GM19043 (cell line): ENCODE measurements around the gene MAD1L1.
"Not testable (repeated sequence)": the region's sequence is repeated elsewhere in the genome, so short reads cannot be mapped to it uniquely, and the experiment has no call there.

ENCODE experiments used
- ATAC-seq: cut with Tn5 transposase; IDR thresholded peaks from one replicate; pipeline ENCODE4 v1.9.1; 2021; ENCODE audit warnings: low read depth; ENCODE audit not compliant: unreplicated experiment

Gene MAD1L1

DNA sequence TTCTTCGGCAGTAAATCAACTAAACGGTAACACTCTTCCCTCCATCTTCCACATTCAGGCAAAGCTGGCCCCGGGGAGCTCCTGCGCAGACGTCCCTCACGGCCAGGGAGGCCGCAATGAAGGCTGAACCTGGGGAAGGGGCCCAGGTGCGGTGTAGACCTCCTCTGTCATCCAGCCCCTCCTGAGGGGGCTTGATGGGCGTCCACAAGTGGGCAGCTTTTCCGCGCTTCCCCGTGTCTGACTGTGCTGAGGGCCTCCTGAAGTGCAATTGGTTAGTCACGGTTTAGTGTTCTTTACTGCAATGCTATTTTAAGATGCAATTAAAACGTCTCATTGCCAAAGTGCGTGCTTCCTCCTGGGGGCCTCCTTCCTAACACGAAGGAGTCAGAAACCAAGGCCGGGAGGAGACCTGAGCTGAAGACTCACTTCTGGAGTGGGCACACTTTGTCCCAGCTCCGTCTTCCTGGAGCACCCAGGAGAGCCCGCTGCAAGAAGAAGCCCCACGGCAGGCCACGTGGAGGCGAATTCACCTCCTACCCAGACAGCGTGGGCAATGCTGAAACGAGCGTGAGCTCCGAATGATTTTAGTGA is 389.4 kb downstream of the MAD1L1 start:
- ATAC-seq = no peak

- no peak for ATAC-seq
Measured at GRCh38 chr7:1842321-1843221, 390.2 kb downstream of the MAD1L1 start.

DNA sequence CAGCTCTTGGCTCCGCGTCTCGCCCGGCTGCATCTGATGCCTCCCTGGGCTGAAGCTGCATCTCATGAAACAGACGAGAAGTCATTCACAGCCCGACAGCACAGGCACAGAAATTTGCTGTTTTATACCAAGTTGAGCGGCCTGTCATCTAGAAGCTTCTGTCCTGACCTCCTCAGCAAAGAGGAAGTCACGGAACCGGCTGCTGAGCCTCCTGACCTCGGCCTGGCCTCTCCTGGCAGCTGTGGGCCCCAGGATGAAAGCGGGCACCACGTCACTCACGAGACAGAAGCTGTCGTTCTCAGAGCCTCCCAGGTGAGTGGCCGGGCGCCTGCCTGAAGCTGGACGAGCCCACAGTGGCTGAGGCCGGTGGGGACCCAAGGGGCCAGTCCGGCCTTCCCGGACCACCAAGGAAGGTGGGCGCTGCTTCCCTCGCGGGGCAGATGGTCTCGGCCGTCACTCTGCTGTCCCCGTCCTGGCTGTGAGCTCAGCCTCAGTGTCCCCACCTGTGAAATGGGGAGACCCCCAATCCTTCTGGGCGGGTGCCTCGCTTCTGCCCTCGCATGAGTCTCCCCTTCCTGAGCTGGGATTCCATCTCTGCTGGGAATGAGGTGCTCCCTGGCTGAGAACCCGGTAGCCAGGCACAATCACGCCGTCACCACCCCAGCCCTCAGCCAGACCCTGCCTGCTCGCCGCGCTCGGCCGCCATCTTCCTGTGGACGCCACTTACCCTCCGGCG is 391.3 kb downstream of the MAD1L1 start:
- not testable (repeated sequence) for ATAC-seq

GRCh38 chr7:1840744-1841143 is 392.0 kb downstream of the MAD1L1 start:
- ATAC-seq = not testable (repeated sequence)

DNA sequence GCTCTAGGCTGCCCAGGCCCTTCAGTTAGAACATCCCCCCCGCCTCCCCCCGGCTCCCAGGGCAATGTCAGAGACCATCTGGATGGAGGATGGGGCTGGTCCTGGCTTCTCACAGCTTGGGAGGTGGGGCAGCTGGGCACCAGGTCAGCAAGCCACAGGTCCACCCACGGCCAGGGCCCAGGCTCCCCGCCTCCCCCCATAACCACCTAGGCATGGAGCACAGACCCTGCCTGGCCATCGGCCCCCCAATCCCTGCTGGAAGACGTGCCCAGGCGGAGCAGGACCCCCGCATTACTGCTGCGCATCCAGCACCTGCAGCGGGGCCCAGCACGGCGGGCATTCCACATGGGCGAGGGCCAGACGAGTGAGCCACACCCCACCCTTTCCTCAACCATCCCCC is 393.0 kb downstream of the MAD1L1 start:
- no peak for ATAC-seq

GRCh38 chr7:1838911-1839531 is 393.7 kb downstream of the MAD1L1 start:
- ATAC-seq = not testable (repeated sequence)

DNA sequence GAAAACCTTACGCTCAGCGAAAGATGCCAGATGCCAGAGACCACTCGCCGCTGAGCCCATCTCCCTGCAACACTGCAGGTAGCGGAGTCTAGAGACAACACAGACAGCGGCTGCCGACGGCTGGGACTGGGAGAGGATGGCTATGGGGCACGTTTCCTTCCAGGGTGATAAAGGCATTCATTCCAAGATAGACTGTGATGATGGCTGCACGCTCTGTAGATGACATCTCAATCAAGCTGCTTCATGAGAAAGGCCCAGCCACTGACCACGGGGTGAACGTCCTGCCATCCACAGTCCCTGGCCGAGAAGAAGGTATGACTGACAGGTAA is 394.2 kb downstream of the MAD1L1 start:
- not testable (repeated sequence) for ATAC-seq

GRCh38 chr7:1837696-1838543 is 394.8 kb downstream of the MAD1L1 start:
- ATAC-seq = not testable (repeated sequence)

- not testable (repeated sequence) for ATAC-seq
Measured at GRCh38 chr7:1831933-1832535, 400.7 kb downstream of the MAD1L1 start.

GRCh38 chr7:1831471-1831870 is 401.3 kb downstream of the MAD1L1 start:
- ATAC-seq = not testable (repeated sequence)

- ATAC-seq = not testable (repeated sequence)
Measured at GRCh38 chr7:1829668-1830067, 403.1 kb downstream of the MAD1L1 start.

- no peak for ATAC-seq
Measured at GRCh38 chr7:1829111-1829510, 403.6 kb downstream of the MAD1L1 start.

- not testable (repeated sequence) for ATAC-seq
Measured at GRCh38 chr7:1828170-1828569, 404.6 kb downstream of the MAD1L1 start.

DNA sequence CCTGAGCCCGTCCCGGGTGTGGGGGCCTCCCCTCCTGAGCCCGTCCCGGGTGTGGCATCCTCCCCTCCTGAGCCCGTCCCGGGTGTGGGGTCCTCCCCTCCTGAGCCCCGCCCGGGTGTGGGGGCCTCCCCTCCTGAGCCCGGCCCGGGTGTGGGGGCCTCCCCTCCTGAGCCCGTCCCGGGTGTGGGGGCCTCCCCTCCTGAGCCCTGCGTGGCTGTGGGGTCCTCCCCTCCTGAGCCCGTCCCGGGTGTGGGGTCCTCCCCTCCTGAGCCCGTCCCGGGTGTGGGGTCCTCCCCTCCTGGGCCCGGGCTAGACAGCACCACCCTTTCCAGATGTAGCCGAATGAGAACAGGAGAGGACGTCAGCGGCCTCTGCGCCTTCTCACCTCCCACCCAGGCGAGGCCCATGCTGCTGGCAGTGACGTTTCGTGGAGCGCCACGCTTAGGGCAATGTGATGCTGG is 405.2 kb downstream of the MAD1L1 start:
- ATAC-seq = not testable (repeated sequence)

GRCh38 chr7:1826931-1827330 is 405.8 kb downstream of the MAD1L1 start:
- not testable (repeated sequence) for ATAC-seq

GRCh38 chr7:1825897-1826741 is 406.6 kb downstream of the MAD1L1 start:
- ATAC-seq = no peak

- ATAC-seq = not testable (repeated sequence)
Measured at GRCh38 chr7:1825647-1825896, 407.2 kb downstream of the MAD1L1 start.

GRCh38 chr7:1824882-1825646 is 407.7 kb downstream of the MAD1L1 start:
- ATAC-seq = not testable (repeated sequence)
